GM12878 (cell line): ENCODE data around the gene CDC45. TPM values are rescaled to one million over a fixed set of nuclear protein-coding genes. Genes with fewer than 3 reads are reported as not detected.
A peak's percentile ranks its signal among the peaks of the same experiment; 100 is the strongest.

Experiments
- ATF2 ChIP-seq: IDR thresholded peaks from 2 replicates; pipeline ENCODE4 v1.6.1; 2012; ENCODE audit warnings: low read length, inconsistent platforms
- BMI1 ChIP-seq: fragments of 450-650 bp; IDR thresholded peaks from 2 replicates; pipeline ENCODE4 v1.6.1; 2016; ENCODE audit warnings: mild to moderate bottlenecking, moderate library complexity, borderline replicate concordance
- CBFB ChIP-seq: IDR thresholded peaks from 2 replicates; pipeline ENCODE4 v1.6.1; 2016; ENCODE audit warnings: antibody characterized with exemption, low read depth
- CEBPZ ChIP-seq: fragments of 150-350 bp; IDR thresholded peaks from 2 replicates; pipeline ENCODE4 v1.6.1; 2016; ENCODE audit warnings: low read depth, low read length
- GATAD2B ChIP-seq: fragments of 450-650 bp; conservative IDR thresholded peaks from 2 replicates; pipeline ENCODE4 v1.6.1; 2017; ENCODE audit warnings: low read depth, mild to moderate bottlenecking, moderate library complexity
- HSF1 ChIP-seq: fragments of 150-350 bp; IDR thresholded peaks from 2 replicates; pipeline ENCODE4 v1.6.1; 2014; ENCODE audit warnings: mild to moderate bottlenecking, low read depth, low read length
- IKZF1 ChIP-seq: fragments of 450-650 bp; conservative IDR thresholded peaks from 2 replicates; pipeline ENCODE4 v1.6.1; 2017; ENCODE audit warnings: antibody characterized with exemption, mild to moderate bottlenecking
- IRF5 ChIP-seq: fragments of 450-650 bp; IDR thresholded peaks from 2 replicates; pipeline ENCODE4 v1.6.1; 2017; ENCODE audit warnings: borderline replicate concordance
- MYB ChIP-seq: fragments of 150-350 bp; IDR thresholded peaks from 2 replicates; pipeline ENCODE4 v1.6.1; 2014; ENCODE audit warnings: mild to moderate bottlenecking, low read depth, low read length, borderline replicate concordance
- RB1 ChIP-seq: fragments of 450-650 bp; formaldehyde crosslinking; IDR thresholded peaks from 2 replicates; pipeline ENCODE4 v1.6.1; 2017; ENCODE audit warnings: mild to moderate bottlenecking, borderline replicate concordance
- RBBP5 ChIP-seq: fragments of 200-600 bp; sonication (generic); conservative IDR thresholded peaks from 2 replicates; pipeline ENCODE4 v1.6.1; 2016
- RELA ChIP-seq: fragments of 450-650 bp; IDR thresholded peaks from 2 replicates; pipeline ENCODE4 v1.8.0; 2014; ENCODE audit warnings: borderline replicate concordance; ENCODE audit not compliant: partially characterized antibody
- SIX5 ChIP-seq: IDR thresholded peaks from 2 replicates; pipeline ENCODE4 v1.6.1; 2011; ENCODE audit warnings: mild to moderate bottlenecking, low read depth, low read length, moderate library complexity; ENCODE audit not compliant: severe bottlenecking
- SMAD1 ChIP-seq: fragments of 450-650 bp; IDR thresholded peaks from 2 replicates; pipeline ENCODE4 v1.6.1; 2018; ENCODE audit warnings: mild to moderate bottlenecking, low read depth; ENCODE audit not compliant: partially characterized antibody
- SREBF2 ChIP-seq: IDR thresholded peaks from 2 replicates; pipeline ENCODE4 v1.6.1; 2012; ENCODE audit warnings: mild to moderate bottlenecking, low read length
- SUZ12 ChIP-seq: fragments of 200-600 bp; sonication (generic); IDR thresholded peaks from one replicate; pipeline ENCODE4 v1.6.1; 2018; ENCODE audit warnings: antibody characterized with exemption, mild to moderate bottlenecking; ENCODE audit not compliant: unreplicated experiment
- ZNF592 ChIP-seq: fragments of 450-650 bp; IDR thresholded peaks from 2 replicates; pipeline ENCODE4 v1.6.1; 2017; ENCODE audit warnings: mild to moderate bottlenecking, moderate library complexity
- polyA plus RNA-seq, 11 experiments: library from polyadenylated mRNA; depleted of rRNA in 4 of 11; unstranded in 6 of 11; stranded (reverse) in 5 of 11; fragments of >200 nt; fragmentation: Nextera tagmentation in 4 of 11; fragmentation: Illumina TruSeq in 1 of 11; extraction: Ambion mirVana in 4 of 11; extraction: Trizol in 1 of 11; gene quantifications; 1 replicate in 1 of 11; 2 replicates in 10 of 11; pipeline versions ENCODE4 v1.2.1 to v1.2.3, GENCODE V29; 2011 to 2016; ENCODE audit warnings: inconsistent platforms in 2 of 11, missing spikeins in 2 of 11, low read depth in 1 of 11
- total RNA-seq, 4 experiments: library from RNA; depleted of rRNA in 3 of 4; stranded (reverse); fragments of >200 nt in 3 of 4; fragmentation: Illumina TruSeq in 1 of 4; extraction: Trizol in 1 of 4; gene quantifications; 2 replicates each; pipeline versions ENCODE4 v1.2.1 to v1.2.3, GENCODE V29; 2013 to 2021

The CDC45 gene
- total and polyA plus RNA-seq, 10 of the 15 experiments (the other 5 are each of a cell fraction or from before 2014, with no cell fraction given): 40.8 to 88.5 (median 54.2) TPM

- TF ChIP-seq IKZF1: peak; percentile 90
- TF ChIP-seq ZNF592: no peak
- no peak for TF ChIP-seq RBBP5
- TF ChIP-seq SUZ12: no peak
- no peak; the same call in 1 of the 2 replicates for TF ChIP-seq GATAD2B
- no peak; the same call in 1 of the 2 replicates for TF ChIP-seq ATF2
- no peak for TF ChIP-seq MYB
- no peak for TF ChIP-seq CBFB
- TF ChIP-seq SIX5: peak; percentile 70
- TF ChIP-seq IRF5: no peak
- TF ChIP-seq RB1: peak; percentile 97; the same call in 1 of the 2 replicates
- no peak for TF ChIP-seq BMI1
- TF ChIP-seq CEBPZ: no peak
- TF ChIP-seq SMAD1: peak; percentile 57
- no peak; the same call in 1 of the 2 replicates for TF ChIP-seq HSF1
- peak; percentile 60; the same call in 1 of the 2 replicates for TF ChIP-seq SREBF2
- peak; percentile 89 for TF ChIP-seq RELA
Observed at GRCh38 chr22:19432133-19432851, 47.4 kb upstream of the CDC45 start, which contains the start of gene MRPL40 (continued).
